ENCODE measurements around the gene U2SURP.

Gene U2SURP

DNA sequence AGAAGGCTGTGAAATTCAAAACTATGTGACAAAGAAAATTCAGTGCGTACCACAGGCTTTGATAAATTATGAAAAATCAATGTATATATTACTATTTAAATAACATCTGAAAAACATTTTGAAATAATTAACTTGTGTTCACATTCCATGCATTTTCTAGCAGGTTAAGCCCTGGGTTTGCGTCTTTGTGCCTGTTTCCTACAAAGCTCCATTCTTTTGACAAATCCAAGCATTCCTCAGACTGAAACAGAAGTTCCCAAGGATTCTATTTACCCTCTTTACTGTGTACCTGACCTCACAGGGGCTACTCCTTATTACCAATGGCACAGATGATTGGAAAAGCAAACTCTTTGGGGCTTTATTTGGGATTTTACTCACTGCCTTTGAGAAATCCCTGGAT lies 39.8 kb upstream of the U2SURP start:
- H3K4me3 ChIP-seq (ENCODE audit: control insufficient read depth, low read depth, low read length), result no peak overlapping the region
- DNase-seq (ENCODE audit: low read depth), result no peak
- TF ChIP-seq, protein P1, sequence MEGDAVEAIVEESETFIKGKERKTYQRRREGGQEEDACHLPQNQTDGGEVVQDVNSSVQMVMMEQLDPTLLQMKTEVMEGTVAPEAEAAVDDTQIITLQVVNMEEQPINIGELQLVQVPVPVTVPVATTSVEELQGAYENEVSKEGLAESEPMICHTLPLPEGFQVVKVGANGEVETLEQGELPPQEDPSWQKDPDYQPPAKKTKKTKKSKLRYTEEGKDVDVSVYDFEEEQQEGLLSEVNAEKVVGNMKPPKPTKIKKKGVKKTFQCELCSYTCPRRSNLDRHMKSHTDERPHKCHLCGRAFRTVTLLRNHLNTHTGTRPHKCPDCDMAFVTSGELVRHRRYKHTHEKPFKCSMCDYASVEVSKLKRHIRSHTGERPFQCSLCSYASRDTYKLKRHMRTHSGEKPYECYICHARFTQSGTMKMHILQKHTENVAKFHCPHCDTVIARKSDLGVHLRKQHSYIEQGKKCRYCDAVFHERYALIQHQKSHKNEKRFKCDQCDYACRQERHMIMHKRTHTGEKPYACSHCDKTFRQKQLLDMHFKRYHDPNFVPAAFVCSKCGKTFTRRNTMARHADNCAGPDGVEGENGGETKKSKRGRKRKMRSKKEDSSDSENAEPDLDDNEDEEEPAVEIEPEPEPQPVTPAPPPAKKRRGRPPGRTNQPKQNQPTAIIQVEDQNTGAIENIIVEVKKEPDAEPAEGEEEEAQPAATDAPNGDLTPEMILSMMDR (conservative IDR thresholded peaks at IDR 0.05; ENCODE audit: control insufficient read depth, insufficient read depth, low read depth, low read length), result no peak

DNA sequence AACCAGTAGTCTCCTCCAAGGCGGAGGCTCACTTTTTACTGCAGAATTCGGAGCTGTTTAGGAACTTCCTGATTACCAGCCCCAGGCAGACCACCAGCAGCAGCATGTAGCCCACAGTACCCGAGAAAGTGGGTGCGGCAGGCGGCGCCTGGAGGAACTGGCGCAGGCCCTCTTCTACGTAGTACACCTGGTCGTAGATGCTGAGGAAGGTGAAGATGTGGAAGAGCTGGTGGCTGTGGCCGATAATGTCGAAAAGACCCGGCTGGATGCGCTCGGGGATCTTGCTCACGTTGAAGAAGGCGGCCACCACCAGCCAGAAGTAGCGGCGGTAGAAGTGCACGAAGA lies 39.2 kb upstream of the U2SURP start:
- TF ChIP-seq, protein P1 (conservative IDR thresholded peaks at IDR 0.05; ENCODE audit: control insufficient read depth, insufficient read depth, low read depth, low read length), result no peak
- no peak overlapping the region for H3K4me3 ChIP-seq (ENCODE audit: control insufficient read depth, low read depth, low read length)
- no peak for DNase-seq (ENCODE audit: low read depth)

DNA sequence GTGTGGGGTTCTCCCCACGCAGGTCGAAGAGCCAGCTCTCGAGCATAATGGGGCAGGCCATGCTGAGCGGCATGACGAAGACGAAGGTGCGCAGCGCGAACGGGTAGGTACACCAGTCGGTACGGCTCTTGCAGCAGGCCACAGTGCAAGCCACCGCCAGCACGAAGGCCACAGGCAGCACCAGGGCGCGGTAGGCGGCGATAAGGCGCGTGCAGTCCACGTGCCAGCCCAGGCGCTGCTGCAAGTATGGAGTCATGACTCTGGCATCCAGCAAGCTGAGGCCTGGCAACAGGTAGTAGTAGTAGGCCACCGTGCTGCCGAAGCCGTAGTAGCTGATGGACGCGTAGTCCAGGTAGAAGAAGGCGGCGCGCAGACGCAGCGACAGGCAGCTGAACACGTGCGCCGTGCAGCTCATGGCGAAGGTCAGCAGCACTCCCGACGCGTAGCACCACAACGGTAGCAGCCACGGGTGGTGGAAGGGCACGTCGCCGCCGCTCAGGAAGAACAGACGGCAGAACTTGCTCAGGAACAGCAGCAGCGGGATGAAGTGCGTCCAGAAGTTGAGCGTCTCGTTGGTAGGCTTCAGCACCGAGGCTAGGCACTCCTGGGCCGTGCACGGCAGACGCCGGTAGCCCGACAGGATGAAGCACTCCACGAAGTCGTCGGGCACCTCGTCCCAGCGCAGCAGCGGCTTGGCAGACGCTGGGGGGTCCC lies 38.7 kb upstream of the U2SURP start:
- TF ChIP-seq, protein P1 (conservative IDR thresholded peaks at IDR 0.05; ENCODE audit: control insufficient read depth, insufficient read depth, low read depth, low read length), result no peak
- H3K4me3 ChIP-seq (ENCODE audit: control insufficient read depth, low read depth, low read length), result no peak overlapping the region
- DNase-seq (ENCODE audit: low read depth), result no peak

DNA sequence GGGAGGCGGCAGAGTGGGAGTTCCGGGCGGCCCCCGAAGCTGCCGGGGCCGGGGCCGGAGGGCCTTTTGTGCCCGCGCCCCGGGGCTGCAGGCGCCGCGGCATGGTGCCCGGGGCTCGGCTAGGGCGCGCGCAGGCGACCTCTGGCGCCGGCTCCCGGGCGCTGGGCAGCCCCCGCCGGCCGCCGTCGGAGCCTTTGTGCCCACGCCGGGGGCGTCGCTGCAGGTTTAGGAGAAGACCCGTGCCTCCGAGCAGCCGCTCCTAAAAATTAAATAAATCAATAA lies 38.2 kb upstream of the U2SURP start:
- TF ChIP-seq, protein P1 (conservative IDR thresholded peaks at IDR 0.05; ENCODE audit: control insufficient read depth, insufficient read depth, low read depth, low read length), result no peak
- H3K4me3 ChIP-seq (ENCODE audit: control insufficient read depth, low read depth, low read length), result no peak overlapping the region
- DNase-seq (ENCODE audit: low read depth), result no peak

DNA sequence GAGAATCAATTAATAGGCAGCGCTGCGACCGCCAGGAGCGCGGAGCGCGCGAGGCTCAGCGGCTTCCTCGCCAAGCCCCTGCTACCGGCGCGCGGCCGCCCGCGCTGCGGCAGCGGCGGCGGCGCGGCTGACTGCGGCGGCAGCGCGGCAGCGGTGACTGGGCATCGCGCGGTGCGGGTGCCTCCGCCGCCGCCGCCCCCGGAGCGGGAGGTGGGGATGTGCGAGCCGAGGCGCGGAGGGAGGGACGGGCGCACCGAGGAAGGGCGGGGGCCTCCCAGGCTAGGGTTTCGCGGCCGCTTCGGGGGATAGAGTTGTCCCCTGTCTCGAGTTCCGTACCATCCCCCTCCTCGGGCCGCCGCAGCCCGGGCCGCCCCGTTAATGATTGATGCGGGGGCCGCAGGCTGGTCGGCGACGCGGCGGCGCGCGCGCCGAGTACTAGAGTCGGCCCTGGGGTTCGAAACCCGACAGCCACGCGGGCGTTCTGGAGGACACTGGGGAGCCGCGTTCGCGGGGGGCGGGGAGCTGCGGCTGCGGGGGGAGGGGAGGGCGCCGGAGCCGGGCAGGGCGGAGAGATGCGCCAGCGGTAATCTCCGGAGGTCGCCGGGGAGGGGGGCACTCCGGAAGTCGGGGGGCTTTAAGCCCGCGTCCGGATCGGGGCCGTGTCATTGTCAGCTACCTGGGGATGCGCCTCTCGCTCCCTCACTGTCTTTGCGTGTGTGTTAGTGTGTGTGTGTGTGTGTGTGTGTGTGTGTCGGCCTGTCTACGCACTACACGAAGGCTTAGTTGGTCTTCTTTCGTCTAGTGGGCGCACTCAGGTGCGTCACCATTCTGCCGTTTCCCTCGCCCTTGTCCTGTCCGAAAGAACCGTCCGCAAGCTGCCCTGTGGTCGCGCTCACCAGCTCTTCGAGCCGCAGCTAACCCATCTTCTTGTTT lies 37.6 kb upstream of the U2SURP start, which contains the start of gene PAQR9:
TSS of gene PAQR9 (minus strand) at position 159 of the 933 bp plus-strand sequence. CDS start 338 bp downstream, outside the sequence.
- H3K4me3 ChIP-seq (ENCODE audit: control insufficient read depth, low read depth, low read length), result peak within 1 kb of the TSS; percentile 47
- TF ChIP-seq, protein P1 (conservative IDR thresholded peaks at IDR 0.05; ENCODE audit: control insufficient read depth, insufficient read depth, low read depth, low read length), result no peak
- DNase-seq (ENCODE audit: low read depth), result peak; percentile 28

DNA sequence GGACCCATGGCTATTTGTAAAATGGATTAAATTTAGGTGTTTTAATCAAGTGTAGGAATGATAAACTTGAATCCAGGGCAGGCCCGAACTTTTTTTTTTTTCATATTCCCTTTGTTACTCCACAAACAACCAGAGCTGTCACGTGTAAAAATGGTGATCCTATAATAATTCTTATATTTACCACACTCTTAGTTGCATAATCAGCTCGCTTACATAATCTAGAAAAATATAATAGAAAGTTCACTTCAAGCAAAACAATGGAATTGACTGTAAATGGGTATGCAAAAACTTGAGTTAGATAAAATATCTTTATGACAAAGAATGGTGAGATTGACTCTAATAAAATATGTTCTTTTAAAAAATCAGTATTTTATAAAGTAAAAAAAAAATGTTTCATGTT lies 35.8 kb upstream of the U2SURP start:
- TF ChIP-seq, protein P1 (conservative IDR thresholded peaks at IDR 0.05; ENCODE audit: control insufficient read depth, insufficient read depth, low read depth, low read length), result no peak
- H3K4me3 ChIP-seq (ENCODE audit: control insufficient read depth, low read depth, low read length), result no peak overlapping the region
- DNase-seq (ENCODE audit: low read depth), result no peak

All from fibroblast of mammary gland (primary cell).